BE2C (cell line): ENCODE measurements around the gene RIN3.

Experiments used
- DNase-seq: peaks from one replicate; pipeline ENCODE4 v3.0.0-alpha.2; 2020
- H3K27me3 ChIP-seq: fragments of 250-450 bp; sonication (Bioruptor Pico); 2 replicates; pipeline ENCODE4 v1.5.1; 2020; ENCODE audit warnings: mild to moderate bottlenecking
- H3K36me3 ChIP-seq: fragments of 250-450 bp; sonication (Bioruptor Pico); 2 replicates; pipeline ENCODE4 v1.5.1; 2020; ENCODE audit warnings: mild to moderate bottlenecking
- H3K4me1 ChIP-seq: fragments of 250-450 bp; sonication (Bioruptor Pico); 2 replicates; pipeline ENCODE4 v1.5.1; 2020
- H3K4me3 ChIP-seq: 2 replicates; pipeline ENCODE4 v1.5.1; 2011; ENCODE audit warnings: low read depth, low read length
- H3K9me3 ChIP-seq: fragments of 250-450 bp; sonication (Bioruptor Pico); 2 replicates; pipeline ENCODE4 v1.5.1; 2020
- TF ChIP-seq, protein P1 (sequence below): IDR thresholded peaks from 2 replicates; pipeline ENCODE4 v1.5.1; 2012; ENCODE audit warnings: mild to moderate bottlenecking, low read depth, low read length

The RIN3 gene

DNA sequence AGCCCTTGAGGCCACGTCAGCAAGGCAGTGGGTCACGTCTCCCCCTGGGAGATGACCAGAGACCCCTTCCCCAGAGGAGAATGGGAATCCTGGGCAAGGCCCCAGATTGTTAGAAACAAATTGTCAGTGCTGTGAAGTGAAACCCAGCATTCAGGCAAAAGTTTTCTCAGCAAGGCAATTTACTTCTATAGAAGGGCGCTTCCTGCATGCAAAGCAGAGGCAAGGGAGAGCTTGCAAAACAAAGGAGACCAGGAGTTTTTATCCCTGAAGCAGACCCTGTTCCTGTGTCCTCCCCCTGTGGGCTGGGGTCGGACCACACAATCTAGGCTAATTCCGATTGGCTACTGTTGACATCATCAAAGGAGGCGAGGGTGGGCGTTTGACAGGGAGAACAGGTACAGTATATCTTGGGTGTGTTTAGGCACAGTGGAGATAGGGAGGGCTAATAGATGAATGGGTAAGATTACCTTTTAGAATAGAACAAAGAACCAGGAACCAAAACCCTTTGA is 114.2 kb downstream of the RIN3 start:
- Histone ChIP-seq H3K4me3 (no peak overlapping the region), H3K27me3 (peaks cover 22% of the 10 kb centered on the region), H3K9me3 (no peaks in the 10 kb centered on the region), H3K36me3 (no peaks in the 10 kb centered on the region), H3K4me1 (no peaks in the 10 kb centered on the region)
- TF ChIP-seq, protein P1, sequence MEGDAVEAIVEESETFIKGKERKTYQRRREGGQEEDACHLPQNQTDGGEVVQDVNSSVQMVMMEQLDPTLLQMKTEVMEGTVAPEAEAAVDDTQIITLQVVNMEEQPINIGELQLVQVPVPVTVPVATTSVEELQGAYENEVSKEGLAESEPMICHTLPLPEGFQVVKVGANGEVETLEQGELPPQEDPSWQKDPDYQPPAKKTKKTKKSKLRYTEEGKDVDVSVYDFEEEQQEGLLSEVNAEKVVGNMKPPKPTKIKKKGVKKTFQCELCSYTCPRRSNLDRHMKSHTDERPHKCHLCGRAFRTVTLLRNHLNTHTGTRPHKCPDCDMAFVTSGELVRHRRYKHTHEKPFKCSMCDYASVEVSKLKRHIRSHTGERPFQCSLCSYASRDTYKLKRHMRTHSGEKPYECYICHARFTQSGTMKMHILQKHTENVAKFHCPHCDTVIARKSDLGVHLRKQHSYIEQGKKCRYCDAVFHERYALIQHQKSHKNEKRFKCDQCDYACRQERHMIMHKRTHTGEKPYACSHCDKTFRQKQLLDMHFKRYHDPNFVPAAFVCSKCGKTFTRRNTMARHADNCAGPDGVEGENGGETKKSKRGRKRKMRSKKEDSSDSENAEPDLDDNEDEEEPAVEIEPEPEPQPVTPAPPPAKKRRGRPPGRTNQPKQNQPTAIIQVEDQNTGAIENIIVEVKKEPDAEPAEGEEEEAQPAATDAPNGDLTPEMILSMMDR, result no peak
- no peak for DNase-seq

DNA sequence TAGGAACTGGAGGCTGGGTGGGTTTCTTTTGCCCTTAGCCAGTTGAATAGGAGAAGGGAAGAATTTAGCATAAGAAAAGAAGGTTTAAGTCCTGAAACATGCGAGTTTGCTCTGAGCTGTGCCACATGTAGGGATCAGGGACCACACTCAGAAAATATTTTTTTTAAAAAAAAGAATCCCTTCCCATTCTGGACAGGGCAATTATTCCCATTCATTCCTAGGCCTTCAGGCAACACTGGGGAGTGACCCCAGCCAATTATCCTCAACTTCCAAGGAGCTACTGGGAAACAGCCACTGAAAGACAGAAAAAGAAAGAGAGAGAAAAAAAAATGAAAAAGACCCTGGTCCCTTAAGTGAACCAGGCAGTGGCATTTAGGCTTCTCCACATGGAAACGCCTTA is 115.1 kb downstream of the RIN3 start:
- Histone ChIP-seq H3K27me3 (peaks cover 22% of the 10 kb centered on the region), H3K4me1 (no peaks in the 10 kb centered on the region), H3K36me3 (no peaks in the 10 kb centered on the region), H3K9me3 (no peaks in the 10 kb centered on the region), H3K4me3 (no peak overlapping the region)
- no peak for DNase-seq
- TF ChIP-seq, protein P1, result no peak

DNA sequence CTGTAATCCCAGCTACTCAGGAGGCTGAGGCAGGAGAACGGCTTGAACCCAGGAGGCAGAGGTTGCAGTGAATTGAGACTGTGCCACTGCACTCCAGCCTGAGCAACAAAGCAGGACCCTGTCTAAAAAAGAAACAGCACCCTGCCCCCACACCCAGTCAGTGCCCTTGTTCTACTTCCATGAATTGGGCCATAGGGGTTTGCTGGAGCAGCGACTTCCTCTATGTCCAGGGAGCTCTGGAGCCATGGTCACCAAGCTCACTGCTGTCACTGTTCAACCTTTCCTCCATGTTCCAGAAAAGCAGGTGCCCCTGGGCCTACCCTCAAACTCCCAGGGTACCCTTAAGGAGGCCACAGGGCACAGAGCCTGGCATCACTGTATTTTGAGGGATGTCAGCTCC is 116.8 kb downstream of the RIN3 start:
- no peaks in the 10 kb centered on the region for H3K9me3 ChIP-seq
- no peaks in the 10 kb centered on the region for H3K36me3 ChIP-seq
- DNase-seq, result no peak
- H3K4me1 ChIP-seq, result no peaks in the 10 kb centered on the region
- TF ChIP-seq, protein P1, result no peak
- H3K4me3 ChIP-seq, result no peak overlapping the region
- peaks cover 22% of the 10 kb centered on the region for H3K27me3 ChIP-seq

DNA sequence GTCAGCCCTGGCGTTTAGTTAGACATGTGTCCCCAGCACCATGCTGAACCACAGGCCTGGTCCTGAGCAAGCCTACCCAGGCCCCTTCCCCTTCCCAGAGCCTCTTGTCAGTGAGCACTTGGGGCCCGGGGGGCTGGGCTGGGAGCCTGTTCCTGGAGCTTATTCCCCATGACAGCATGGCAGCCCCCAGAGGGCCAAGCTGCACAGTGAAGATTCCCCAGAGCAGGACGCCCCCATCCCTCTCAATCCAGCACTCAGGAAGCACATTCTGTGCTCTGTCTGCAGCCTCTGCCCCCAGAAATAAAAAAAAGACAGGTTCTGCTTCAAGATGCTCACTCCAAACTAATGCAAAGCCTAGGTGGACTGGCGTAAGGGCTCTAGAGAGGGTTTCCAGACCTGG is 117.5 kb downstream of the RIN3 start:
- no peaks in the 10 kb centered on the region for H3K36me3 ChIP-seq
- TF ChIP-seq, protein P1, result no peak
- no peaks in the 10 kb centered on the region for H3K9me3 ChIP-seq
- H3K4me3 ChIP-seq, result no peak overlapping the region
- peaks cover 15% of the 10 kb centered on the region for H3K27me3 ChIP-seq
- no peak for DNase-seq
- no peaks in the 10 kb centered on the region for H3K4me1 ChIP-seq

DNA sequence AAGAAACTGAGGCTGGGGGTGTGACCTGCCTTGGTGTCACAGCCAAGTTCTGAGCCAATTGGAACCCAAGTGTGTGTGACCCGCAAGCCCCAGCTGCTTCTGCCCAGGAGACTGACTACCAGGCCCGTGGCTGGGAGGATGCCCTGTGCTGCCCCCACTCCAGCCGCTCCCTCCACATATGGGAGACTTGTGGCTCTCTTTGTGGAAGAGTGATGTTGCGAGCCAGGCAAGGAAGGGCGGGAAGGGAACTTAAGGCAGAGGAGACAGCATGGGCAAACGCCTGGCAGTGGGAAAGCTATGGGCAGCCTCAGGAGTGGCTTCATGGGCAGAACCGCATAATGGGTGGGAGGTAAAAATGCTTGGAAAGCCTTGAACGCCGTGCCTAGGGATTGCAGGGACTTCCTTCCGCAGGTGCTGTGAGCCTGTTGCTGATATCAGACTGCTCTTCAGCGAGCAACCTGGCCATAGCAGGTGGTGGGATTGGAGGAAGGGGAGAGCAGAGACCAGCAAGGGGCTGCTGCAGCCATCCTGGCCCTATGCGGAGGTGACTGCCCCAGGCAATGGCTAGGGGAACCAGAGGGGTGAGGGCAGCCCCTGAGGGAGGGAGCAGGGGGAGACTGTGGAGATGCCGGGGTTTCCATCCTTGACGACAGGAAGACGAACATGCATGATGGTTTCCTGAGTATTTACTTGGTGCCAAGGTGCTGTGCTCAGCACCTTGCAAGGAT is 119.1 kb downstream of the RIN3 start:
- peaks cover 6% of the 10 kb centered on the region for H3K27me3 ChIP-seq
- no peak overlapping the region for H3K4me3 ChIP-seq
- TF ChIP-seq, protein P1, result no peak
- H3K4me1 ChIP-seq, result no peaks in the 10 kb centered on the region
- no peaks in the 10 kb centered on the region for H3K9me3 ChIP-seq
- DNase-seq, result no peak
- H3K36me3 ChIP-seq, result no peaks in the 10 kb centered on the region

DNA sequence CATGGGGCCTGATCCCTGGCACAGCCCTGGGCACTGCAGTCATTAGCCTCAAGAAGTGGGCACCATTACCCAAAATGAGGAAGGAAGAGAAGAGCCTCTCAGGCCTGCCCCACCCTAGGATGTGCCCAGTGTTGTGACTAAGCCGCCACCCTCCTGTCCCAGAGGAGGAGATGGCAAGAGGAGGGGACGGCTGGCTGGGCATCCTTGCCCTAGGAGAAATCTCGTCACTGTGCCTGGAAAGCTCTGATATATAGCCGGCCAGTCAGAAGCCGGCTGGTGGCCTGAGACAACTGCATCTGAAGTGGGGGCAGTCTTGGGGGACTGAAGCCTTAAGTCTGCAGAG is 119.7 kb downstream of the RIN3 start:
- no peak for DNase-seq
- Histone ChIP-seq H3K36me3 (no peaks in the 10 kb centered on the region), H3K27me3 (peaks cover 6% of the 10 kb centered on the region), H3K9me3 (no peaks in the 10 kb centered on the region), H3K4me1 (no peaks in the 10 kb centered on the region), H3K4me3 (no peak overlapping the region)
- TF ChIP-seq, protein P1, result no peak
